NT2/D1 (cell line): ENCODE measurements around the gene SGTA.

ENCODE experiments used
- SUZ12 ChIP-seq: IDR thresholded peaks from 2 replicates; pipeline ENCODE4 v1.6.1; 2011; ENCODE audit not compliant: insufficient read length, insufficient read depth; ENCODE audit errors: extremely low read depth
- YY1 ChIP-seq: IDR thresholded peaks from 2 replicates; pipeline ENCODE4 v1.6.1; 2011; ENCODE audit not compliant: insufficient read length, insufficient read depth
- ZNF274 ChIP-seq: IDR thresholded peaks from 2 replicates; pipeline ENCODE4 v1.6.1; 2011; ENCODE audit warnings: mild to moderate bottlenecking, low read depth, low read length

GRCh38 chr19:2779121-2779740 is 3.8 kb downstream of the SGTA start:
- TF ChIP-seq YY1 = no peak
- no peak for TF ChIP-seq ZNF274
- no peak for TF ChIP-seq SUZ12
